Measurements from ENCODE around the gene COL25A1. TPM values are rescaled to one million over a fixed set of nuclear protein-coding genes. Genes with fewer than 3 reads are reported as not detected.

COL25A1 gene
- total and polyA plus RNA-seq, 11 donors: 0.19 to 1.8 (median 0.50) TPM

DNA sequence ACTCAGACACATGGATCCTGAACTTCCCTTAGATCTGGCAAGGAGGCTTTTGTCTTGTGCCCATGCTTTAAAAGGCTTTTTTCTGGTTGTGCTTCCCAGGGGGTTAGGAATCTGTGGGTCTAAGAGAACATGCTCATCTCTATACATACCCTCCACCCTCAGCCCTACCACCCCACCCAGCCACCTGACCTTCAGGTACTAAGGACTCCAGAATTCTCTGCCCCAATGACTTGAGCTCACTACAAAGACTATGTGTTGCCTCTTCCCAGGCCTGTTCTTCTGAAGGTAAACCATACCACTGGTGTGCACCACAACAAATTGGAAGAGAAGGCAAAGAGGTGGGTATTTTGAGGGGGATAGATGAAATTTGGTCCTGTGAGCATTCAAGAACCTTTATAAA is 372.3 kb downstream of the COL25A1 start:
- no peak for TF ChIP-seq POLR2A (IDR thresholded peaks at IDR 0.05)
- TF ChIP-seq CTCF (IDR thresholded peaks at IDR 0.05): no peak
- DNase-seq: no peak
- intact Hi-C loops (cut with DNase I): no loop called here
- H3K9me3 ChIP-seq: no peaks in the 10 kb centered on the region
- no peaks in the 10 kb centered on the region for H3K27me3 ChIP-seq
- no peaks in the 10 kb centered on the region for H3K36me3 ChIP-seq
- no peak overlapping the region for H3K4me3 ChIP-seq
- no peak overlapping the region for H3K27ac ChIP-seq
- no peaks in the 10 kb centered on the region for H3K4me1 ChIP-seq
- no peak for ATAC-seq

GRCh38 chr4:108926781-108927180 is 375.7 kb downstream of the COL25A1 start:
- DNase-seq: no peak
- H3K4me3 ChIP-seq: no peak overlapping the region
- no peaks in the 10 kb centered on the region for H3K4me1 ChIP-seq
- H3K36me3 ChIP-seq: no peaks in the 10 kb centered on the region
- no peak overlapping the region for H3K27ac ChIP-seq
- intact Hi-C loops (cut with DNase I): no loop called here
- H3K27me3 ChIP-seq: no peaks in the 10 kb centered on the region
- H3K9me3 ChIP-seq: no peaks in the 10 kb centered on the region
- no peak for ATAC-seq
- TF ChIP-seq POLR2A (IDR thresholded peaks at IDR 0.05) (no peak), CTCF (IDR thresholded peaks at IDR 0.05) (no peak)
- 83 to 90% (median 85%) methylated on average over 3 of the region's 3 CpGs for WGBS, 4 donors

- DNase-seq: no peak
- Histone ChIP-seq H3K4me1 (no peaks in the 10 kb centered on the region), H3K27me3 (no peaks in the 10 kb centered on the region), H3K4me3 (no peak overlapping the region), H3K36me3 (no peaks in the 10 kb centered on the region), H3K9me3 (no peaks in the 10 kb centered on the region), H3K27ac (no peak overlapping the region)
- peak in 3 of 4 donors; percentile 44 to 79 (median 61) for ATAC-seq
- 50 to 68% (median 56%) methylated on average over 1 of the region's 1 CpG for WGBS, 4 donors
- intact Hi-C loops (cut with DNase I): no loop called here
- TF ChIP-seq POLR2A (IDR thresholded peaks at IDR 0.05): no peak
- TF ChIP-seq CTCF (IDR thresholded peaks at IDR 0.05): no peak
Measured at GRCh38 chr4:108926061-108926460, 376.4 kb downstream of the COL25A1 start.

- no peak overlapping the region for H3K4me3 ChIP-seq
- no peaks in the 10 kb centered on the region for H3K4me1 ChIP-seq
- ATAC-seq (no peak), DNase-seq (no peak)
- no peak for TF ChIP-seq POLR2A (IDR thresholded peaks at IDR 0.05)
- no peak for TF ChIP-seq CTCF (IDR thresholded peaks at IDR 0.05)
- no peaks in the 10 kb centered on the region for H3K27me3 ChIP-seq
- no peaks in the 10 kb centered on the region for H3K36me3 ChIP-seq
- no peak overlapping the region for H3K27ac ChIP-seq
- no peaks in the 10 kb centered on the region for H3K9me3 ChIP-seq
- intact Hi-C loops (cut with DNase I): no loop called here
- WGBS, 4 donors: 89 to 96% (median 94%) methylated on average over 5 of the region's 5 CpGs
Measured at GRCh38 chr4:108922191-108922590, 380.3 kb downstream of the COL25A1 start.

All from heart left ventricle (tissue), 16 donors.